Activated effector memory CD4-positive, alpha-beta T cell treated with Interleukin-2 at 50 U/mL for 16 hours (primary cell): Measurements from ENCODE around the gene MARK1.
A peak's percentile ranks its signal among the peaks of the same experiment; 100 is the strongest.
"Not testable (repeated sequence)": the region's sequence is repeated elsewhere in the genome, so short reads cannot be mapped to it uniquely, and the experiment has no call there.

Experiments
- DNase-seq: peaks from one replicate; pipeline ENCODE4 v3.0.0-alpha.2; 2020

Gene MARK1

GRCh38 chr1:220631238-220631815 is 103.4 kb downstream of the MARK1 start:
- no peak for DNase-seq

GRCh38 chr1:220637759-220638158 is 109.8 kb downstream of the MARK1 start:
- no peak for DNase-seq

GRCh38 chr1:220642285-220642684 is 114.3 kb downstream of the MARK1 start:
- no peak for DNase-seq

- DNase-seq: no peak
These were observed 125.1 kb downstream of the MARK1 start for GRCh38 chr1:220652995-220653394.

- no peak for DNase-seq
These were observed 127.6 kb downstream of the MARK1 start for GRCh38 chr1:220655509-220655908.

GRCh38 chr1:220655961-220656740 is 128.2 kb downstream of the MARK1 start:
- no peak for DNase-seq

- DNase-seq: no peak
These were observed 138.4 kb downstream of the MARK1 start for GRCh38 chr1:220666349-220666748.

GRCh38 chr1:220669005-220669404 is 141.1 kb downstream of the MARK1 start:
- no peak for DNase-seq

GRCh38 chr1:220670365-220670764 is 142.4 kb downstream of the MARK1 start:
- DNase-seq: no peak

GRCh38 chr1:220673921-220674320 is 146.0 kb downstream of the MARK1 start:
- DNase-seq: no peak

GRCh38 chr1:220677251-220677650 is 149.3 kb downstream of the MARK1 start:
- DNase-seq: no peak

- DNase-seq: no peak
These were observed 152.2 kb downstream of the MARK1 start for GRCh38 chr1:220680085-220680687.

- no peak for DNase-seq
These were observed 153.4 kb downstream of the MARK1 start for GRCh38 chr1:220681220-220681880.

- DNase-seq: no peak
These were observed 155.1 kb downstream of the MARK1 start for GRCh38 chr1:220682901-220683576.

- not testable (repeated sequence) for DNase-seq
These were observed 155.8 kb downstream of the MARK1 start for GRCh38 chr1:220683716-220684115.

- no peak for DNase-seq
These were observed 157.0 kb downstream of the MARK1 start for GRCh38 chr1:220684890-220685289.

GRCh38 chr1:220685879-220686278 is 157.9 kb downstream of the MARK1 start:
- no peak for DNase-seq

GRCh38 chr1:220687809-220688208 is 159.9 kb downstream of the MARK1 start:
- no peak for DNase-seq

- DNase-seq: no peak
These were observed 161.7 kb downstream of the MARK1 start for GRCh38 chr1:220689666-220690065.

- peak; percentile 68 for DNase-seq
These were observed 162.5 kb downstream of the MARK1 start, which contains the start of gene C1orf115 for GRCh38 chr1:220690140-220691052. Gene C1orf115, plus strand, starts transcription at chr1:220690363. Its CDS starts 40 bp downstream, at chr1:220690403.

GRCh38 chr1:220691053-220691684 is 163.2 kb downstream of the MARK1 start:
- no peak for DNase-seq
